Sciatic nerve (tissue), 2 donors: ENCODE measurements around the gene TUBE1. TPM values are rescaled to one million over a fixed set of nuclear protein-coding genes. Genes with fewer than 3 reads are reported as not detected.
"Not testable (repeated sequence)": the region's sequence is repeated elsewhere in the genome, so short reads cannot be mapped to it uniquely, and the experiment has no call there.

Experiments used
- ATAC-seq: fragments of 200-7000 bp; cut with Tn5 transposase; one replicate; pipeline ENCODE4 v1.9.1; 2020; ENCODE audit warnings: mild to moderate bottlenecking, moderate library complexity
- DNase-seq: peaks from one replicate; pipeline ENCODE4 v3.0.0-alpha.2; 2020; ENCODE audit warnings: low spot score
- intact Hi-C: fragments of 100-400 bp; cut with DNase I; formaldehyde crosslinking; loops from one replicate; pipeline ENCODE4 v1.14.2; 2022
- total RNA-seq: library from RNA; stranded (reverse); fragmentation: NEBNext Ultra II Directional; extraction: Animal tissue kit (Norgen Biotek cat#: 25700); gene quantifications from one replicate; pipeline ENCODE4 v1.2.1, GENCODE V29; 2021
- donor health status: DM: no; HTN: no; CAD: no.
- donor health status: DM: no; HTN: no; CAD: no.

The TUBE1 gene, protein sequence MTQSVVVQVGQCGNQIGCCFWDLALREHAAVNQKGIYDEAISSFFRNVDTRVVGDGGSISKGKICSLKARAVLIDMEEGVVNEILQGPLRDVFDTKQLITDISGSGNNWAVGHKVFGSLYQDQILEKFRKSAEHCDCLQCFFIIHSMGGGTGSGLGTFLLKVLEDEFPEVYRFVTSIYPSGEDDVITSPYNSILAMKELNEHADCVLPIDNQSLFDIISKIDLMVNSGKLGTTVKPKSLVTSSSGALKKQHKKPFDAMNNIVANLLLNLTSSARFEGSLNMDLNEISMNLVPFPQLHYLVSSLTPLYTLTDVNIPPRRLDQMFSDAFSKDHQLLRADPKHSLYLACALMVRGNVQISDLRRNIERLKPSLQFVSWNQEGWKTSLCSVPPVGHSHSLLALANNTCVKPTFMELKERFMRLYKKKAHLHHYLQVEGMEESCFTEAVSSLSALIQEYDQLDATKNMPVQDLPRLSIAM
- total RNA-seq = 30.0 TPM

DNA sequence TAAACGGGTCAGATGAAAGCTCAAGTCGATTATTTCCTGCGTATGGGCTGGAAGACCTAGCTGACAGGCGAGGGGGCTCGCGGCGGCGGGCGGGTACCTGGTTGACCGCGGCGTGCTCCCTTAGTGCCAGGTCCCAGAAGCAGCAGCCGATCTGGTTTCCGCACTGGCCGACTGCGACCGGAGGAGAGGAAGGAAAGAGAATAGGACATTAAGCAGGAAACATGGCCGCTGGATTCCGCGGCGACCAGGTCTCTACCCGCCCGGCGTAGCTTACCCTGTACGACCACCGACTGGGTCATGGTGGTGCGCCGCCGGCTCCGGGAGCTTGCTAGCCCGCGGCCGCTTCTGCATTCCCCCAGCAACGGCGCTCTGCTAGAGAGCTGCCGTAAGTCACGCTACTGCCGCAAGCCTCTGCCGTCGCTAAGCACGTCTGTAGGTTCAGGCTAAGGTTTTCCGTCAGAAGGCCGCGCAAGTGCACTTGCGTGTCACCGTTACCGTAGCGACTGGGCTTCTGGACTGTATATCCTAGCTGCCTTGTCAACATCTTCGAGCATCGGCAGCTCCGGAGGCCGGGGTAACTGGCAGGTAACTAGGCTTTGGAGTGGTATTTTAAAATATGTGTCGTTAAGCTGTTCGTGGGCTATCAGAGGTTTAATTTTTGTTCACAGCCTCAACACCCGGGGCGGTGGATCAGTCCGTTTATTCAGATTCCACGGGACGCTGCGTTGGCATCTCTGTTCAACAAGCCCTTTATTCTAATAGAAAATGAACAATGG is at the start of gene TUBE1, which contains the start of gene FAM229B:
TSS of gene TUBE1 (minus strand) at position 347 of the 776 bp plus-strand sequence. CDS start at position 299, 48 bp downstream.
TSS of gene FAM229B (plus strand) at position 456 of the 776 bp plus-strand sequence. CDS start 11,693 bp downstream, outside the sequence.
- DNase-seq = peak; percentile 93
- intact Hi-C loops = no loop called here
- ATAC-seq = peak; percentile 98

DNA sequence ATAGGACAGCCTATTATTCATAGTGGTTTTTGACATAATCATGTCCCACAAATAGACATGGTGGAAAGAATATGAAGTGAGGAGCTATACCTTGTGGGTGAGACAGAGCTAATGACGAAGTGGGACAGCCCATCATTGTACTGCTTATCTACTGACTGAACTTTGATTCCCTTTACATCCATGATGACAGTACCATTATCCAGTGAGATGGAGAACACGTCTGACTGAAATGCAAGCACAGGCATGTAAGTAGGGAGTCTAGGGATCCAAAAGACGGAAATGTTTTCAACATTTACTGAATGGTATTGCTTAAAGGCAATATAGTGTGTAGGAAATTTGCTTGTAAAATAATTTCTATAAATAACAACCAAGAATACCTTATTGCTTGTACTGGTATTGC is 43.6 kb upstream of the TUBE1 start:
- intact Hi-C loops = no loop called here
- no peak for ATAC-seq

DNA sequence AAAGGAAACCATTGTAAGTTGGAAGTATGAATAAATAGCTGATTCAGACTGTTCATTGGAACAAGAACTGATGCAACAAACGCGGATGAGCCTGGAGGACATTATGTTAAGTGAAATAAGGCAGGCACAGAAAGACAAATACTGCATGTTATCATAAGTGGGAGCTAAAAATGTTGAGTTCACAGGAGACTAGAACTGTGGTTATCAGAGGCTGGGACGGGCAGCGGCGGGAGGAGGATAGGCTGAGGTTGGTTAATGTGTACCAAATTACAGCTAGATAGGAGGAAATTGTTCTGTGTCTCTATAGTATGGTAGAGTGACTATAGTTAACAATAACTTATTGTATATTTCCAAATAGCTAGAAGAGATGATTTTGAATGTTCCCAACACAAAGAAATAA is 40.9 kb upstream of the TUBE1 start:
- ATAC-seq (no peak), DNase-seq (no peak)
- intact Hi-C loops = no loop called here

More for the DNA sequence above, 43.6 kb upstream of the TUBE1 start:
- no peak for DNase-seq

DNA sequence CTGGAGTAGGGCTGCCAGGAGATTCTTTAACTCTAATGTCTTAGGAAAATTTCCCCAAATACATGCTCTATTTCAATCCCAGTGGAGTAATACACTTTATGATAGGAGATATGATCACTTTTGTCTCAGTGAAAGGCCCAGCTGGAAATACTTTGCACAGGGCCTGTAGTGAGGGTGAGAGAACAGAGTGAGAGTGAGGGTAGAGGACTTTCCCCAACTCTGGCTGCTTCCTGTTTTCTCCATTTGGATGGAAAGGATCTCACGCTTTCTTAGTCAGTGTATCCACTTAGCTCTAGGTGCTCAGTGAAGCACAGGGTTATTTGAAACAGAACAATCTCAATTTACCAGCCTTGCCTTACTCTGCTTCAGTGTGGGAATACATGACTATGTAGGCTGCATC is 36.7 kb upstream of the TUBE1 start:
- no peak for DNase-seq
- no peak for ATAC-seq
- intact Hi-C loops = no loop called here

DNA sequence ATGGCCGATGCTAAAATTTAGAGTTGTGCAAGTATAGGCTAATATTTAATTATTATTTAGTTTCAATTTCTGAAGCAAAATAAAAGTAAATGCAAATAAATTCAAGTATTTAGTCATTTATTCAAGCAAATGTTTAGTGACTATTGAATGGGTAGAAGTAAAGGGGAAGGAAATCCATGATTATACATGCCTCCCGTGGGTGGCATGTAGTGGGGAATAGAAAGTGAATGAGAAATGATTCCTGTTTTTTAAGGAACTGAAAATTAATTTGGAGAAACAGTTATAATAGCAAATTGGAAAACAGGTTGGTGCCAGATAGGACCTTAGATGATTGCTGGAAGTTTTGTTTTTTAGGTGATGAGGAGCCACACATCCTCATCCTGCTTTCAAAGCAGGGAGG is 35.5 kb upstream of the TUBE1 start:
- DNase-seq (no peak), ATAC-seq (no peak)
- intact Hi-C loops = no loop called here

DNA sequence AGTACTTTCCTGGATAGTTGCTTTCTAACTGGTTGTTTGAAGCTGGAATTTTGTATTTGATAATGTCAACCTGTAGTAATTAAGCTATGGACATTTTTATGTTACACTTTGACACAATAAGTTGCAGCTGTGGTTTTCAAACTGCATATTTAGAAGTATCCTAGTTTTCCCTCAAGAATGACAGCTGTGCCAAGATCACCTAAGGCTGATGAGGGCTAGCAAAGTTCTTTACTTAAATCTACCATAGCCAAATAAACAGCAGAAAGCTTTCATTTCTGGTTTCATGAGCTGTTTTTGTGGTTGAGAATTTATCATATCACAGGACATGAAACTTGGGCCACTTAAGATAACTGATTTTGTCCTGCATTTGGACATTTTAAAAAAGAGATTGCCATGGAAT is 30.8 kb upstream of the TUBE1 start:
- ATAC-seq (no peak), DNase-seq (no peak)
- intact Hi-C loops = no loop called here

DNA sequence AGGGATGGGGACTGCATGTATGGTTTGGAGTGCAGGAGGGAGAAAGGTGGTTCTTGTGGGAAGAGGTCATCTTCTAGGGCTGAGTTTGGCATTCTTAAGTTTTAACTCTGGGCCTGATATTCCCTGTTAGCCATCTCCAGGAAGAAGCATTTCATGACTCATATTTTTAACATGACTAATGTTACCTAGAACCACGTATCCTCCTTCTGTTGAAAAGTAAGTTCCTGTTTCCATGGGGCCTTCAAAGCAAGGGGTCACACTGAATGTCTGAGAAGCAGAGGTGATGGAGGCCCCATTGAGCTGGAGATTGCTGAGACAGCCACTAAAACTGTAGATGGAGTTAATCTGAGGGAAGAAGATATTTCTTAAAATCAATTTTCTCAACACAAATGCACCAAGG is 30.3 kb upstream of the TUBE1 start:
- intact Hi-C loops = no loop called here
- ATAC-seq (no peak), DNase-seq (no peak)

DNA sequence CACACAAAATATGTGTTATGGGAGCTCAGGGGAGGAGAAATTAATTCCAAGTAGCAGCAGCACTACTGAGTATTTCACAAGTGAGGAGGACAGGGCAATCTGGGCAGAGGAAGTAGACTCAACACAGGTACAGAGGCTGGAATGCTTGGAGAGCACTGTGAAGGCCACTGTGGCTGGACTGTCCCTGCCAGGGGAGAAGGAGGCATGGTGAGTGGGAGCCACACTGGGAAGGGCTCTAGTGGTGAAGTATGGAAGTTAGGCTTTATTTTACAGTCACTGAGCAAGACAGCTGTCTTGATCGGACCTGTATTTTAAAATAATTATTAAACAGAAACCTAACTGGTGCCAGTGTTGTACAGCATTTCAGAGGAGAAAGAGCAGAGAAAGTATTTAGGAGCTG is 28.9 kb upstream of the TUBE1 start:
- ATAC-seq (no peak), DNase-seq (no peak)
- intact Hi-C loops = no loop called here

DNA sequence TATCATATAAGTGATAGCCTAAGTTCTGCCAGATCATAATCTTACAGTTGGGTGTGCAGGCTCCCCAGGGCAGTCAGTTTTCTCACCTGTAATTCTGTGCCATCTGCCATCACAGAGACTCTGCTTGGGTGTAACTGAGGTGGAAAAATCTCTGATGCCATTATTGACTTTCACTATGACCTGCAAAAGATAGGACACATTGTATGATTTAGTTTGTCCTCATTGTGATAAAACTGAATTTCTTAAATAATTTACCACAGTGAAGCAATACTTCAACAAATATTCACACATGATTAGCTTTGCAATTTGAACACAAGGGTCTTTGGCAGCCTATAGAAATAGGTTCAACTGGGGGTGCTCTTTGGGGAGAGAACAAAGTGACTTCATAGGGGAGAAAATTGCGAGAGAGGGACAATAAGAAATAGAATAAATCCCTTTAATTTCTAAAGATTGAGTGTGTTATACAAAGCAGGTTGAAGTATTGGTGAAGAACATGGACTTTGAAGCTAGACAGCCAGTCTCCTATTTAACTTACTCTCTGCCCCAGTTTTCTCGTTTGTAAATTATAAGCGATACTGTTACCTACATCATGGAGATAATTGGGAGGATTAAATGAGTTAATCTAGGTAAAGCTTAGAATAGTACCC is 27.4 kb upstream of the TUBE1 start:
- intact Hi-C loops = no loop called here
- ATAC-seq (no peak), DNase-seq (no peak)

DNA sequence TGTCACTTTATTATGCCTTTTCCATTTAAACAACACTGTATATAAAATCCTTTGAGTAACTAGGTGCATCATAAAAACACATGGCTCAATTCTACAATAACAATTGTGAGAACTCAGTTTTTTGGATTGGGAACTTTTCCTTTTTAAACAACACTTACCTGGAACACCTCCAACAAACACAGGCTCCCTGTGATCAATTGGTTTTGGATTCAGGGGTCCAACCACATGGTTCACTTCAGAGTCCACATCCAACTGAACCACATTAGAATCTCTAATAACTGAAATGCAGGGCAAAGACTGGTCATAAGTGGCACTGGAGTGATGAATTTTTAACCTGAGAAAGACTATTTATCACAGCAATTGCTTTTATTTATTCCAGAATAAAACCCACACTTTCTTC is 26.6 kb upstream of the TUBE1 start:
- no peak for DNase-seq
- intact Hi-C loops = no loop called here
- ATAC-seq = no peak

DNA sequence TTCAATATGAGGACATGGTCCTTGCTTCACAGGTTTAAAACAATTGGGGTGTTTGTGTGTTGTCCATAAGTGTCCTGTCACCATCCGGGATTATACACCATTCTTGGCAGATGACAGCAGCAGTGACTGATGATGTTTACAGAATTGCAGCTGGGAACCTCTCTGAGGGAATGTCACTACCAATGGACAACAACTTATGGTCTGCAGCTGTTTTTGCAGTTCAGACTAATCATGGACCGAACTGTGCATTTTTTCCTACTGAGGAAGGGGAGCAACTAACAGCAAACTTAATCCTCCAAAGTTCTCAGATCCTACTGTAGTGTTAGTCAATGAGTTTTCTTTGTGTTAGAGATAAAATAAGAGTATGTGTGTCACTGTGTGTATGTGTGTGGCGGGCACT is 26.1 kb upstream of the TUBE1 start:
- no peak for ATAC-seq

DNA sequence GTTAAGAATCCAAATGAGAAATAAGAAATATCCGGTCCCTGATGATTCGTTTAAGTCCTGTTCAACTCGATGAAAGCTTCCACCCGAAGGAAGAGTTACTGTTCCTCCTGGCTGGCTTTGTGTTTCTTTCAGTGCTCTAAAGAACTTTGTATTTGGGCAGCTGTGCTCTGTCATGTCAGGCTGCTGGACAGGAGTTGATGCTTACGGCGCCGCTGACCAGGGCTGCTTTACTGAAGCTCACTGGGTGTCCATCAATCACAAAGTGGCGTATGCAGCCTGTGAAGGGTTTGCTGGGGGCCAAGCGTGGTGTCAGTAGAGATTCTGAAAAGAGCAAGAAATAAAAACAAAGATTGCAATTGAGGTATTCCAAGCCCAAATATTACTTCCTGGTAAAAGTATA is 22.0 kb upstream of the TUBE1 start:
- intact Hi-C loops = no loop called here
- no peak for DNase-seq
- ATAC-seq = no peak

More for the DNA sequence above, 26.1 kb upstream of the TUBE1 start:
- no peak for DNase-seq
- intact Hi-C loops = no loop called here

DNA sequence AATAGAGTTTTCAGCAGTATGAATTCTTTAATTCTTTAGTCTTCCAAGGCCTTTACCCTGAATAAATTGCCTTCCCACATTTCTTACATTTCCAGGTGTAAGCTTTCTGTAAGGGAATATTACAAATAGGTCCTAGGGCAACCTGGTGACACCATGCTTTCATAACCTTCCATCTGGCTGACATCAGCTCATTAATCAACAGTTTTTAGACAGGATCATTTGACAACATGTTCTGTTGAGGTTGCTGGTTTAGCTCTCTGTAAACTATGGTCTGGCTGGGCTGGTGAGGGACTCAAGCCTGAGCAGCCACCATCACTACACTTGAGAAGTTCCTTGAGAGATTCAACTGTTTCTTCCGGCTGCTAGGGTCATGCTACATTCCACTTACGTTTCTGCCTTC is 19.3 kb upstream of the TUBE1 start:
- intact Hi-C loops = no loop called here
- DNase-seq = no peak
- no peak for ATAC-seq

DNA sequence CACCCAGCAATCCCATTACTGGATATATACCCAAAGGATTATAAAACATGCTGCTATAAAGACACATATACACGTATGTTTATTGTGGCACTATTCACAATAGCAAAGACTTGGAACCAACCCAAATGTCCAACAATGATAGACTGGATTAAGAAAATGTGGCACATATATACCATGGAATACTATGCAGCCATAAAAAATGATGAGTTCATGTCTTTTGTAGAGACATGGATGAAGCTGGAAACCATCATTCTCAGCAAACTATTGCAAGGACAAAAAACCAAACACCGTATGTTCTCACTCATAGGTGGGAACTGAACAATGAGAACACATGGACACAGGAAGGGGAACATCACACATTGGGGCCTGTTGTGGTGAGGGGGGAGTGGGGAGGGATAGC is 18.7 kb upstream of the TUBE1 start:
- intact Hi-C loops, DNase-seq, ATAC-seq: not testable (repeated sequence)

DNA sequence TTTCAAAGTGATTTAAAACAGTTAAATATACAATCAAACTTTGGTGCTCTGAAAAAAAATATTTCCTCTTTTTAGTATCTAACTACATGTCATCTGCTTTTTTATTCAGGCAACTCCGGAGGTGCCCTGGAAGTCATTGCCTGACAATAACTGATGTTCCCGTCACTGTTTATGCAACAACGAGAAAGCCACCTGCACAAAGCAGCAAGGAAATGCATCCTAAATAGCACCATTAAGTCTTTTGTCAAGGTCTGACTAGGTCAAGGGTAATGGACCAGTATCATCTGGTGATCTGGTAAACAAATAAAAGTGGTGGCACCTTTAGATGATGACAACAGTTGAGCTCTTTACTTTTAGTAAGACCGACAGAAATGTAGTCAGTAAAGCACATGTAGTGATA is 13.3 kb upstream of the TUBE1 start:
- ATAC-seq (no peak), DNase-seq (no peak)
- intact Hi-C loops = no loop called here

DNA sequence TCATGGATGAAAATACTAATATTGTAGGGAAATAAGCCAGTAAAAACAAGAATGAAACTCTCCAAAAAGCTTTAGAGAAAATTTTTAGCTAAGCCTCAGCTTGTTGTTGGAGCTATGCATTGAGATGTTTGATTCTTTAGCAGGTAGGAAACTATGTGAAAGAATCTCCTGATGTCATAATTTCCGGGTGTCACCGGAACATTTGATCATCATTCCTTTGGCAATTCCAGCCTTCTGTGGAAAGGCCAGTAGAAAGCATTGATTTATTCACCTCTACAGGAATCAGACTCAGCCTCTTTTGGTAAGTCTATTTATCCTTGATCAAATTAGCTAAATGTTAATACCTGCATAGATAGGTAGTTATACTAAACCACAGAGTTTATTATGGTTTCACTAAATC is 9.6 kb upstream of the TUBE1 start:
- DNase-seq = no peak
- intact Hi-C loops = no loop called here
- ATAC-seq = no peak

DNA sequence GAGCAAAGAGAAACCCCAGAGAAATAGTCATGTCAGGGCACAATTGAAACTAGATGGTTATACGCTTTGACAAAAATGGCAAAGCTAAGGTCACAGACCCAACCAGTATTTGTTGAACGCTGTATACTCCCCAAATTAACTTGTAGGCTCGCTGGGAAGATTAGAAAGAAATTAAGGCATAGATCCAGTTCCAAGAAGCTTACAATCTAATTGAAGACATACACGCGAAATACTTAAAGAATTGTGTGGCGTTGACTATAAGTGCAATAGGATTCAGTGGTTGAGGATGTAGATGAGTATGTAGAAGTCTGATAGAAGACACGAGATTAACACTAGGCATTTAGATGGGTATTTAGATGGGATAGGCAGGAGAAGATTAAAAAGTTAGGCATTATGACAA is 634 bp upstream of the TUBE1 start:
- intact Hi-C loops = no loop called here
- no peak for DNase-seq
- no peak for ATAC-seq

DNA sequence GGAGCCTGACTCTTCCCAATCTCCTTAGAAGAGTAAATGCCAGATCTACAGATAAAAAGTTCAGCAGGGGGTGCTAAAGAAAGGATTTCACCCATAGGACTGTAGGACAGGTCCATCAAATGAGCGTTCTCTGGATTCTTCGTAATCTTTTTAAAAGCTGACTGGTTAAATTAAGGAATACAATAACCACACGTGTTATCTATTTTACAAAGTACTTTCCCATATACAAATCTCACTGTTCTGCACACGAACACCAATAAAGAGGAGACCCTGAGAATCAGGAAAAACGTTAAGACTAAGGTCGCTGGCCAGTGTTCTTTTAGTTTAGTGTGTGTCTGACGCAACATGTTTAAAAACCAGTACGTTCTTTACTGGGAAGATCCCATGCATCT is 542 bp downstream of the TUBE1 start:
- intact Hi-C loops = no loop called here
- DNase-seq = no peak
- peak; percentile 73 for ATAC-seq

DNA sequence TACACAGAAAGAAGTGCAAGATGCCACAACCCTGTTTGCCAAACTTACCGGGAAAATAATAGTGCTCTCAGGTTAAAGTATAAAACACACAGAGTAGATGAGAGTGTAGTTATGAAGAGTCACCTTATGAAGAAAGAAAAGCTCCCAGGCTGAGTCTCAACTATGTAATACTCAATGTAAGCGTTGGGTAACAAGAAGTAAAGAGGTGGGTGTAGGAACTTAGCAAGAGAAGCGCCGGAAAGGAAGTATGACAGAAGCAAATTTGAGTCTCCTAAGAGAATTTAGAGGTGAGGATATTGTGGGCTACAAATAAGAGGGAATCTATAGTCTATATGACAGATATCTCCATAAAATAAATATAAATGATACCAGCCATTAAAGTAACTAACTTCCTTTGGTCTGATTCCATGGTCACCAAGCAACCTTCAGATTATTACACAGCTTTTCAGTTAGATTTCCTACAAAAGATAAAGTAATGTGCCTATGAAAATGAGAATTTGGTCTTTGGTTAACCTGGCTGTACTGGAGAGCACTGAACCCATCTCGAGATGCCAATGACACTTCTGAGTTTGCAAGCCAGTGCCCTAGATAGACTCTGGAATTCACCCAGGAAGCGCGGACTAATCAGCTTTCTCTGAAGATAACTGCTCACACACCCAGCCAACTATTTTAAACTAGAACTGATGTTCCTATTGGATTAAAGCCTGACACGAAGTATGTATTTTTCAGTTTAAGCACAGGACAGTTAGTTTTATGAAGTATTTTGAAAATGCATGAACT is 1.8 kb downstream of the TUBE1 start:
- no peak for ATAC-seq
- intact Hi-C loops = no loop called here
- no peak for DNase-seq
